ENCODE data around the gene MYOF.

MYOF gene

DNA sequence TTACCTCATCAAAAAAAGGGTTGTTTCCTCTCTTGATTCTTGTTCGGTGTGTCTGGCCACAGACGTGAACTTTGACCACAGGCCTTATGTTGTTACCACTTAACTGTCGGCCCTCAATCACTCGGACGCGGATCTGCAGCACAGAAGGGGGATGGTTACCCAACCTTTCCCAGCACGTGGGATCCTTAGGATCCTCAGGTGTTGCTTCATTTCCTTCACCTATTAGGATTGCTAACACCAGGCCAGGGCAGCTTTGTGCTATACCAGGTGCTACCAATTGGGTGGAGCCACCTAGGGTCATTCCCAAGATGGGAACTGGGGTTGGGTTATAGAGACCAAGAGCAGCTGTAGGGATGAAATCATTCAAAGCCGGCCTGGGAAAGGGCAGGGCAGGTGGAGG lies 73.4 kb downstream of the MYOF start:
- no peak for TF ChIP-seq CTCF (conservative IDR thresholded peaks at IDR 0.05; ENCODE audit: low read depth)
- DNase-seq (ENCODE audit: low spot score): no peak
- ChIA-PET POLR2A (ENCODE audit: low non-redundant PET) (no interaction called here), CTCF (interaction anchor here (1.1 to 1.4 kb wide), 2 partner anchors 33 to 74 kb away, joined by 3 read pairs; partner anchors contain the start of gene MYOF)
- H3K27ac ChIP-seq: no peak overlapping the region

GRCh38 chr10:93406364-93407145 lies 75.6 kb downstream of the MYOF start:
- no peak for DNase-seq (ENCODE audit: low spot score)
- ChIA-PET CTCF (interaction anchor here (0.6 to 0.7 kb wide), 2 partner anchors 65 to 1880 kb away, joined by 3 read pairs; no protein-coding TSS in a partner anchor), POLR2A (ENCODE audit: low non-redundant PET) (interaction anchor here (0.7 kb wide), 2 partner anchors 13 to 76 kb away, joined by 3 to 6 read pairs; no protein-coding TSS in a partner anchor)
- no peak for TF ChIP-seq CTCF (conservative IDR thresholded peaks at IDR 0.05; ENCODE audit: low read depth)
- peak overlapping the region; percentile 56 for H3K27ac ChIP-seq

- DNase-seq (ENCODE audit: low spot score): no peak
- no peak for TF ChIP-seq CTCF (conservative IDR thresholded peaks at IDR 0.05; ENCODE audit: low read depth)
- ChIA-PET CTCF (no interaction called here), POLR2A (ENCODE audit: low non-redundant PET) (no interaction called here)
- H3K27ac ChIP-seq: no peak overlapping the region
Measured at GRCh38 chr10:93404048-93404354, 78.1 kb downstream of the MYOF start.

DNA sequence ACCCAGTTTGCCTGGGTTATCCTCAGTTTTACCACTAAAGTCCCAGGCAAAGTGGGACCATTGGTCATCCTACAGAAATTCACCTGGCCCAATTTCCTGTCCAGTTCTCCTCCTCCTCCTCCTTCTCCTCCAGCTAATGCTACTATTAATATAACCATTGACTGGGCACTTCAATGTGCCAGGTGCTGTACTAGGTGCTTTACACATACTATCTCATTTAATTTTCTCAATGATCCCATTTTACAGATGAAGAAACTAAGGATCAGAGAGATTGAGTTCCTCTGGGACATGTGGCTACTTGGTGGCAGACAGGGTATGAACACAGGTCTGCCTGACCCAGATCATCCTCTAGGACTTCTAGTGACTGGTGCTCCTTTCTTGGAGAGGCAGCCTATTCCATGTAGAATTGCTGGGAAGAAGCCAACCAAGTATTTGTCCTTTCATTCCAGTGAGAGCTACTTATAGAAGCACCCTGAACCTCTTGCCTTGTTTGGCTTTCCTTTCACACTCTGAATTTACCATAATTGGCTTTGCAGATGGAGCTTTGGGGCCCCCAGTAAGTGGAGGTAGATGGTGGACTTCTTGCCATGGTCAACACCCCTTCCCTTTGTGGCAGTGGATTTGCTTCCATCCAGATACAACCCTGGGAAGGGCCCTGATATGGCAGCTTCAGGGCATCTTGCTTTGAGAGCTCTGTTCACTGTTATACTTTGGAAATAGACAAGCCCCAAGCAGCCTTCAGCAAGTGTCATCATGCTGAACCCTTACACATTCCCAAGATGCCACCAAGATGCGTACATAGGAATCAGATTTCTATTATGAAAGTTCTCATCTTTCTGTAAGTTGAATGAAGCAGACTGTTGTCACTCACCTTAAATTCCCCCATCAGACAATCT lies 78.7 kb downstream of the MYOF start:
- CTCF ChIA-PET: interaction anchor here (0.9 kb wide), 1 partner anchor 27 kb away, joined by 3 read pairs; no protein-coding TSS in a partner anchor

DNA sequence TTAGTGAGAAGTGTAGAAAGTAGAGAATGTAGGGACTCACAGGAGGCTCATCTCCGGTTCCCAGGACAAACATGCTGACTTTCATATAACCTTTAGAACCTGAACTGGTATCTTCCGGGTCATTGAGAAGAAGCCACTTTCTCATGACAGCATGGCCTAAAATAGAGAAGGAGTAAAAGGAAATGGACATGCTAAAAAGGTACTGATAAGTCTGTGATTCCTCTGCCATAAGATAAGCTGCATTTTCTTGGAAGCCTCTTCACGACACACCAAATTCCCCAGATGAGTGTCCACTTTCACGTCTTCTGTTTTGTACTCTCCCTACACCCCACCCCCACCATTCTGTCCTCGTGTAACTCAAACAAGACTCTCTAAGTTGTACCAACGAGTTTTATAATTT lies 79.9 kb downstream of the MYOF start:
- no peak for DNase-seq (ENCODE audit: low spot score)
- no peak for TF ChIP-seq CTCF (conservative IDR thresholded peaks at IDR 0.05; ENCODE audit: low read depth)
- ChIA-PET POLR2A (ENCODE audit: low non-redundant PET) (no interaction called here), CTCF (no interaction called here)
- no peak overlapping the region for H3K27ac ChIP-seq

More for the DNA sequence above, 78.7 kb downstream of the MYOF start:
- H3K27ac ChIP-seq: no peak overlapping the region
- POLR2A ChIA-PET (ENCODE audit: low non-redundant PET): no interaction called here
- no peak for TF ChIP-seq CTCF (conservative IDR thresholded peaks at IDR 0.05; ENCODE audit: low read depth)
- DNase-seq (ENCODE audit: low spot score): no peak

GRCh38 chr10:93398528-93398927 lies 83.6 kb downstream of the MYOF start:
- ChIA-PET POLR2A (ENCODE audit: low non-redundant PET) (no interaction called here), CTCF (interaction anchor here (0.7 kb wide), 1 partner anchor 46 kb away, joined by 3 read pairs; no protein-coding TSS in a partner anchor)
- no peak for TF ChIP-seq CTCF (conservative IDR thresholded peaks at IDR 0.05; ENCODE audit: low read depth)
- DNase-seq (ENCODE audit: low spot score): no peak
- H3K27ac ChIP-seq: no peak overlapping the region
